OCI-LY1 (cell line): ENCODE results near the gene PRDX4.

Experiments used
- EZH2 ChIP-seq: fragments of 200-600 bp; sonication (generic), shearing (Covaris generic); IDR thresholded peaks from 2 replicates; pipeline ENCODE4 v1.8.0; 2017; ENCODE audit warnings: borderline replicate concordance, mixed run types, mild to moderate bottlenecking, antibody characterized with exemption, low read length, moderate library complexity, mixed read lengths
- TF ChIP-seq, protein P1 (sequence below): fragments of 200-600 bp; sonication (generic), shearing (Covaris generic); IDR thresholded peaks from 2 replicates; pipeline ENCODE4 v1.5.1; 2017; ENCODE audit warnings: mild to moderate bottlenecking, antibody characterized with exemption, low read length, moderate library complexity, mixed read lengths

DNA sequence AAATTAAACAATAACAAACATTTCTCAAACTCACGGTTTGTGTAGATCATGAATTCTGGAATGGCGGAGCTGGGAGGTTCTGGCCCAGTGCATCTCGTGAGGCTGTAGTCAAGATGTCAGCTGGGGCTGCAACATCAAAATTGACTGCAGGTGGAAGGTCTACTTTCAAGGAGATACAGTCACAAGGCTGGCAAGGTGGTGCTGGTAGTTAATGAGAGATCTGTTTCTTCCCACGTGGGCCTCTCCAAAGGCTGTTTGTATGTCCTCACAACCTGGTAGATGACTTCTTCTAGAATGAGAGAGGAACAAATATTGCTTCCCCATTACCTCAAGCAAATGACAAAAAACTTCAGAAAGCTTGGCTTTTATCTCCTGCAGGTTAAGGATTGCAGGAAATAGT, 8.0 kb upstream of the PRDX4 start:
- TF ChIP-seq, protein P1, sequence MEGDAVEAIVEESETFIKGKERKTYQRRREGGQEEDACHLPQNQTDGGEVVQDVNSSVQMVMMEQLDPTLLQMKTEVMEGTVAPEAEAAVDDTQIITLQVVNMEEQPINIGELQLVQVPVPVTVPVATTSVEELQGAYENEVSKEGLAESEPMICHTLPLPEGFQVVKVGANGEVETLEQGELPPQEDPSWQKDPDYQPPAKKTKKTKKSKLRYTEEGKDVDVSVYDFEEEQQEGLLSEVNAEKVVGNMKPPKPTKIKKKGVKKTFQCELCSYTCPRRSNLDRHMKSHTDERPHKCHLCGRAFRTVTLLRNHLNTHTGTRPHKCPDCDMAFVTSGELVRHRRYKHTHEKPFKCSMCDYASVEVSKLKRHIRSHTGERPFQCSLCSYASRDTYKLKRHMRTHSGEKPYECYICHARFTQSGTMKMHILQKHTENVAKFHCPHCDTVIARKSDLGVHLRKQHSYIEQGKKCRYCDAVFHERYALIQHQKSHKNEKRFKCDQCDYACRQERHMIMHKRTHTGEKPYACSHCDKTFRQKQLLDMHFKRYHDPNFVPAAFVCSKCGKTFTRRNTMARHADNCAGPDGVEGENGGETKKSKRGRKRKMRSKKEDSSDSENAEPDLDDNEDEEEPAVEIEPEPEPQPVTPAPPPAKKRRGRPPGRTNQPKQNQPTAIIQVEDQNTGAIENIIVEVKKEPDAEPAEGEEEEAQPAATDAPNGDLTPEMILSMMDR = no peak
- no peak for TF ChIP-seq EZH2
